Posterior vena cava (tissue), 2 donors: ENCODE results near the gene SAMD5. TPM values are rescaled to one million over a fixed set of nuclear protein-coding genes. Genes with fewer than 3 reads are reported as not detected.
"Not testable (repeated sequence)": the region's sequence is repeated elsewhere in the genome, so short reads cannot be mapped to it uniquely, and the experiment has no call there.

Experiments
- DNase-seq: peaks from one replicate; pipeline ENCODE4 v3.0.0-alpha.2; 2020; ENCODE audit warnings: low spot score
- intact Hi-C, 2 donors: fragments of 100-400 bp; cut with DNase I; formaldehyde crosslinking; loops; one replicate each; pipeline versions ENCODE4 v1.14.1 to v1.14.2; 2022 to 2023
- total RNA-seq, 2 donors: library from RNA; stranded (reverse); fragmentation: NEBNext Ultra II Directional; extraction: Animal tissue kit (Norgen Biotek cat#: 25700); gene quantifications; one replicate each; pipeline ENCODE4 v1.2.1, GENCODE V29; 2021
- donor health status: DM: yes; HTN: yes; CAD: no.
- donor health status: DM: yes; HTN: yes; CAD: no.

The SAMD5 gene
- total RNA-seq, 2 donors from 2014 or later: 1.2 to 1.9 TPM

- DNase-seq: no peak
- intact Hi-C loops: no loop called here
Measured at GRCh38 chr6:147525519-147526209, 17.2 kb downstream of the SAMD5 start.

DNA sequence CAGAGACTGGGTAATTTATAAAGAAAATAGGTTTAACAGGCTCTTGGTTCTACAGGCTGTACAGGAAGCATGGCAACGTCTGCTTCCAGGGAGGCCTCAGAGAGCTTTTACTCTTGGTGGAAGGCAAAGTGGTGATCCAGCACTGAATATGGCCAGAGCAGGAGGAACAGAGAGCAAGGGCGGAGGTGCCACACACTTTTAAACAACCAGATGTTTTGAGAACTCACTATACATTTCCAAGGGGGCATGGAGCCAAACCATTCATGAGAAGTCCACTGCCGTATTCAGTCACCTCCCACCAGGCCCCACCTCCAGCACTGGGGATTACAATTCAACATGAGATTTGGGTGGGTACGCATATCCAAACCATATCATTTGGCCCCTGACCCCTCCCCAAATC, 18.7 kb downstream of the SAMD5 start:
- no peak for DNase-seq
- intact Hi-C loops: no loop called here

DNA sequence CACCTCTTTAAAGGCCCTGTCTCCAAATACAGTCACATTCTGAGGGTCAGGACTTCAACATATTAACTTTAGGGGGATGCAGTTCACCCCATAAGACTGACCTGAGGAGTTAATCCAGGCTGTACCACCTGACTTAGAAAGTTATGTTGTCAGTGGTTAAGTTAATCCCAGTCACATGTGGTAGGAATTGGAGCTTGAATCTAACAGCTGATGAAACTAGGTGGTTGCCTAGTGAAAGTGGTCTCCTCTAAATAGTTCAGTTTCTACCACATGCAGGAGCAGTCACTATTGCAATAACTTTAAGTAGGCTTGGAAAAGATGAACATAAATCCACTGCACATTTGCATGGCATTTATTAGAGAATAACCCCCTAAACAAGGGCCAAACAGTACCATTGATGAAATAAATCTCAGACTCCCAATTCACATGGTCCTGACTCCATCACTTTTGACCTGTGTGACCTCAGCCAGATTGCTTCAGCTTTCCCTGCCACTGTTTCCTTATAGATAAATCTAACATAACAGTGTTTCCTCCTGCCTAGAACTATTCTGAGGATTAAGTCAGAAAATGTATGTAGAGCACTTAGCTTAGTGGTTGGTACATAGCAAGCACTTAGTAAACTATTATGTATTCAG, 20.1 kb downstream of the SAMD5 start:
- DNase-seq: no peak
- intact Hi-C loops: no loop called here

DNA sequence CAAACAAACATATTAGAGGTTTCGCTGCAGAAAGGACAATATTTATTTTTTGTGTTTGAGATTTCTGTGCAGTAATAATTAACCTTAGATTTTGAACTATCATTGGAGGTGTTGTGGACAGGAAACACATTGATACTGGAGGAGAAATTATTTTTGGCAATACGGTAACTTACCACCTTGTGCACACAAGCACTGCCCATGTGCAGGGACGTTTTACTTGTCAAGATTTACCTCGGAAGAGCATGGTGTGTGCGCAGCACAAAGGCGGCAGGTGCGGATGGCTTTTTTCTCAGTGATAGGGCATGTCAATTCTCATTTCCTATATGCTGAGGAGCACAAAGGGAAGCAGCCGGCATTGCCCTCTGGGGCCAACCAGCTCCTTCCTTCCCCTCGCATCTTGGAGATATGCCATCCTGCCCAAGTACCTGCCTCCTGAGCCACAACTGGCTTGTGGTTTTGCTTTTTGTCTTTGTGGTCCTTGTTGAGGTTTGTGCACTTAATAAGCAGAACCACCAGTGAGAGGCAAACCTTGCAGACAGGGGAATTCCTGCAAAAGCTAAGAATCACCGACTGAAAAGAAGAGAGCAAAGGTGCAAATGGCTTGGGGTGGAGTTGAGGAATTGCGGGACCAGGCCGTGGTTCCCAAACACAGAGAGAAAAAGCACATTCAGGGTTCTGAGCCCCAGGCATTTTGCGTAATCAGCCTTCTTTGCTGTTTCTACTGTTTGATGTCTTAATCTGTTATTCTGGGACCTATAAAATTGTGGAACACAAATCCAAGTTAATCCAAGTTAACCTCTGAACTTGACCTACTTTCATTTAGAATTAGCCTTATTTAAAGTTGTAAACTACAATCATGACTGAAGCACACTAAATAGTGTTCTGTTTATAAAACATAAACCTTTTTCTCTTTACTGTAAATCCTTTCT, 21.9 kb downstream of the SAMD5 start:
- DNase-seq: no peak
- intact Hi-C loops: no loop called here

GRCh38 chr6:147531321-147531720, 22.8 kb downstream of the SAMD5 start:
- DNase-seq: no peak
- intact Hi-C loops: no loop called here

- DNase-seq: no peak
- intact Hi-C loops: no loop called here
Measured at GRCh38 chr6:147534116-147534860, 25.8 kb downstream of the SAMD5 start.

GRCh38 chr6:147538821-147539220, 30.3 kb downstream of the SAMD5 start:
- no peak for DNase-seq
- intact Hi-C loops: no loop called here

DNA sequence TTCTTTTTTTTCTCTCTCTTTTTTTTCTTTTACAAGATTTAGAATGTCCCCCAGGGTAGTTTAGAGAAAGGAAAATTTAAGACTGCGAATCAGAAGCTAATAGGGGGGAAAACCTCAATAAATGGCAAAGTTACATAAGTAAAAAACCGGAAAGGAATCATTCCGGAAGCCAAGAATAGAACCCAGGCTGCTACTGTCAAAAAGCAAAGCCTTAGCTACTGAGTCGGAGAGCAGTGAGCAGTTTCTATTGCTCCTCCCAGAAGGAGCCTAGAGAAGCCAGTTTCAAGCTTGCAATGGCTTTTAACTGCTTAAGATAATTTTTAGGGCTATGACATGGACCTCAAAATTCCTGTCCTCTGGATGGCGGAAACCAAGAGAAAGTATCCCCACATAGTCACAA, 31.6 kb downstream of the SAMD5 start:
- intact Hi-C loops: no loop called here
- no peak for DNase-seq

- intact Hi-C loops, DNase-seq: not testable (repeated sequence)
Measured at GRCh38 chr6:147542436-147542835, 33.9 kb downstream of the SAMD5 start.

- no peak for DNase-seq
- intact Hi-C loops: no loop called here
Measured at GRCh38 chr6:147544420-147544819, 35.9 kb downstream of the SAMD5 start.

DNA sequence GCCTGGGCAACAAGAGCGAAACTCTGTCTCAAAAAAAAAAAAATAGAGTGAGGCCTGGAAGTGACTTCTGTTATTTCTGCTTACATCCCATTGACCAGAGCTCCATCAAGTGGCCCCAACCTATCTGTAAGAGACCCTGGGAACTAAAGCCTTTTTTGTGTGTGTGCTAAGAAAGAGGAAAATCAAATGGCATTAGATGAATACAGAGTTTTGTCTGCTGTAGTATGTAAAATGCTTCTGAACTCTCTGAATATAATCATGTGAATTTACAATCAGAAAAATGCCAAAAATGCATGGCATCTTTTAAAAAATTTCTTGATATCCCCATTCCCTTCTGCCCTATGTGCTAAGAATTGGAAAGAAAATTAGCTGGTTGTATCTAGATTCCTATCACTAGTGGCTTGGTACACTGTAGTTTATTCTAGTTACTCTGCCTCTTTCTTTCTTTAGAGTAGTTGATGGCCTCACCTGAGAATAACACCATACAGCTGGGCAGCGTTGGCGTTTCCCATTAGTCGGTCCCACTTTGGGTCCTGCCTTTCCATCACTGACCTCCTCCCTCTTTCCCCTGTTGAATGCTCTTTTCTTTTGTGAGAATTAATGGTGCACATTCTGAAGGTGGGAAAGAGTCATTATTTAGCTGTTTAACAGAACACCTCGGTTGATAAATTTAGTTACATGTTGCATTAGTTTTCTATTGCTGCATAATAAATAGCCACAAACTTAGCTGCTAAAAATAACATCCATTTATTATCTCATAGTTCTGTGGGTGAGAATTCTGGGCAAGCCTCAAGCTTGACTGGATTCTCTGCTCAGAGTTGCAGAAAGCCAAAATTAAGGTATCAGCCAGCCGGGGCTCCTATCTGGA, 38.2 kb downstream of the SAMD5 start:
- intact Hi-C loops: no loop called here

DNA sequence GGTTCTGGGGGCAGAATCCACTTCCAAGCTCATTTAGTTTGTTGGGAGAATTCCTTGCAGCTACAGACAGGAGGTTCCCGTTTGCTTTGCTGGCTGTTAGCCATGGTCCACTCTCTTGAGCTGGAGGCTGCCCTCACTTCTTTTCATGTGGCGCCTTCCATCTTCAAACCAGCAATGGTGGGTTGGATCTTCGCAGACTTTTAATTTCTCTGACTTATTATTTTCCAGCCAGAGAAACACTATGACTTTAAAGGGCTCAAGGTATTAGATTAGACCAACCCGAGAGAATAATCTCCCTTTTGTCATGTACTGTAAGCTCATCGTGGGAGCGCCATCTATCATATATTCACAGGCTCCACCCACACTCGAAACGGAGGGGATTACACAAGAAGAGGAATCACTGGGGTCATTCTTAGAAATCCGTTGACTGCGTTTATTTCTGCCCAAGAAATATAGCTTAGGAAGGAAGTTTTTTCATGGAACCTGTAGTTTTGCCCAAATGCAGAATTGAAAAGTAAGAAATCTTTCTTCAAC, 38.9 kb downstream of the SAMD5 start:
- DNase-seq: no peak
- intact Hi-C loops: no loop called here

More for the DNA sequence above, 38.2 kb downstream of the SAMD5 start:
- no peak for DNase-seq

DNA sequence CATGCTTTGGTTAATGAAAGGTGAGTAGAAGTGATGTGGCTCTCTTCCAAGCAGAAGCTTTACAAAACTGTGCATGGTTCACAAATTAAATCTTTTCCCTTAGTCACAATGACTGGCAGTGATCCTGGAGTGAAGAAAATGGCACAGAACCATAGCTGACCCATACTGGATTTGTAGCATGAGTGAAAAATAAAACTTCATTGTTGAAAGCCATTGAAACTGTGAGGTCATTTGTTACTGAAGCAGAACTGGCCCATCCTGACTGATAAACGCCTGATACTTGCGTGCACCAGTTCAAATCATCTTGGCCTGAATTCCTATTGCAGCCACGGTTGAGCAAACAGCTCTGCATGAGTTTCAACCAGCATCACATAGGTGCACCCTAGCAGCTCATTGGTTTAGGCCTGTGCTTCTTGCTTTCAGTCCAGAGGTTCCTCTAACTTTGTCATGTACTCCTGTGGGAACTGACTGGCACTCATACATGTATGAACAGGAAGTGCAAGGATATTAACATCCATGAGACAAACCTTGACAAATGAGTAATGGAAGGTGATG, 40.5 kb downstream of the SAMD5 start:
- DNase-seq: no peak
- intact Hi-C loops: no loop called here

- no peak for DNase-seq
- intact Hi-C loops: no loop called here
Measured at GRCh38 chr6:147549531-147549930, 41.0 kb downstream of the SAMD5 start.

- intact Hi-C loops: no loop called here
- DNase-seq: no peak
Measured at GRCh38 chr6:147551976-147552375, 43.5 kb downstream of the SAMD5 start.

- DNase-seq: no peak
- intact Hi-C loops: no loop called here
Measured at GRCh38 chr6:147553099-147553498, 44.6 kb downstream of the SAMD5 start.

- intact Hi-C loops: no loop called here
- no peak for DNase-seq
Measured at GRCh38 chr6:147554281-147554680, 45.8 kb downstream of the SAMD5 start.

DNA sequence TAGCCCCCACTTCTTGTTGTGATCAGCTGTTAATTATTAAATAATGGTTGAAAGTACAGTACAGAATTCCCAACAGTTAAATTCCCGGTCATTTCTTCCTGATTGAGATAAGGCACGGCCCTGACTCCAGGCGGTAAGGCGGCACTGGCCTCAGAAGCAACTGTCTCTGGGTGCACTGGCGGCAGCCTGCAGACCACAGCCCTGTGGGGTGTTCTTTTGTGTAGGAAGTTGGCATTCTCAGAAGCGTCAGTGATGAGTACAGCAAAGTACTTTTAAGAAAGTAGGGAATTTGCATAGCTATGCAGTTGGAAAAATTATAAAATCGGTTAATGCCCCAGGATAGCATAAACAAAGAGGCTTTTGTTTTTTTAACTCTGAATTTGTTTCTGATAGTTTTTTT, 50.5 kb downstream of the SAMD5 start:
- intact Hi-C loops: no loop called here
- DNase-seq: no peak
